Loucy (cell line): Measurements from ENCODE around the gene GGA1.
"Not testable (repeated sequence)": the region's sequence is repeated elsewhere in the genome, so short reads cannot be mapped to it uniquely, and the experiment has no call there.

Source experiments
- H2AFZ ChIP-seq: fragments of 200-600 bp; sonication (generic); 2 replicates; pipeline ENCODE4 v1.6.0; 2016; ENCODE audit warnings: antibody characterized with exemption, mild to moderate bottlenecking, low read length, moderate library complexity
- H3F3A ChIP-seq: fragments of 200-600 bp; 2 replicates; pipeline ENCODE4 v1.6.0; 2016; ENCODE audit warnings: antibody characterized with exemption, low read depth, mild to moderate bottlenecking
- H3K27me3 ChIP-seq: fragments of 200-600 bp; sonication (generic); 2 replicates; pipeline ENCODE4 v1.6.1; 2014; ENCODE audit warnings: low read length, mild to moderate bottlenecking; ENCODE audit not compliant: insufficient read depth, poor library complexity, severe bottlenecking
- H3K36me3 ChIP-seq: fragments of 200-600 bp; sonication (generic); 2 replicates; pipeline ENCODE4 v1.6.1; 2016; ENCODE audit warnings: low read length; ENCODE audit not compliant: insufficient read depth
- H3K4me1 ChIP-seq: fragments of 200-600 bp; sonication (generic); 2 replicates; pipeline ENCODE4 v1.5.1; 2014; ENCODE audit warnings: low read length, mild to moderate bottlenecking; ENCODE audit not compliant: insufficient read depth, poor library complexity, severe bottlenecking
- H3K4me2 ChIP-seq: fragments of 200-600 bp; sonication (generic); 2 replicates; pipeline ENCODE4 v1.6.0; 2014; ENCODE audit warnings: antibody characterized with exemption, low read length, low read depth, mild to moderate bottlenecking; ENCODE audit not compliant: poor library complexity, severe bottlenecking
- H3K4me3 ChIP-seq: fragments of 200-600 bp; sonication (generic); 2 replicates; pipeline ENCODE4 v1.5.1; 2014; ENCODE audit warnings: low read length, mild to moderate bottlenecking, mixed read lengths; ENCODE audit not compliant: poor library complexity, severe bottlenecking
- H3K79me2 ChIP-seq: fragments of 200-600 bp; sonication (generic); 2 replicates; pipeline ENCODE4 v1.6.1; 2014; ENCODE audit warnings: low read length; ENCODE audit not compliant: insufficient read depth
- H3K9ac ChIP-seq: fragments of 200-600 bp; sonication (generic); 2 replicates; pipeline ENCODE4 v1.6.0; 2014; ENCODE audit warnings: mild to moderate bottlenecking, low read depth, low read length, moderate library complexity; ENCODE audit not compliant: poor library complexity, severe bottlenecking
- H3K9me2 ChIP-seq: fragments of 200-600 bp; sonication (generic); replicated peaks from 2 replicates; pipeline ENCODE4 v1.6.1; 2016; ENCODE audit warnings: low read depth, low read length, mixed read lengths
- H3K9me3 ChIP-seq: fragments of 200-600 bp; sonication (generic); 2 replicates; pipeline ENCODE4 v1.6.1; 2014; ENCODE audit warnings: mild to moderate bottlenecking, antibody characterized with exemption, low read length, low read depth; ENCODE audit not compliant: insufficient read depth
- H4K20me1 ChIP-seq: fragments of 200-600 bp; sonication (generic); 2 replicates; pipeline ENCODE4 v1.6.0; 2014; ENCODE audit warnings: antibody characterized with exemption, low read length, mild to moderate bottlenecking; ENCODE audit not compliant: insufficient read depth, poor library complexity, severe bottlenecking
- EZH2phosphoT487 ChIP-seq: fragments of 200-600 bp; IDR thresholded peaks from 2 replicates; pipeline ENCODE4 v1.6.1; 2018; ENCODE audit warnings: antibody characterized with exemption, mild to moderate bottlenecking, moderate library complexity, borderline replicate concordance
- TF ChIP-seq, protein P1 (sequence below): fragments of 200-600 bp; sonication (generic); conservative IDR thresholded peaks from 2 replicates; pipeline ENCODE4 v1.5.1; 2014; ENCODE audit warnings: mild to moderate bottlenecking, antibody characterized with exemption, low read length

Gene GGA1

DNA sequence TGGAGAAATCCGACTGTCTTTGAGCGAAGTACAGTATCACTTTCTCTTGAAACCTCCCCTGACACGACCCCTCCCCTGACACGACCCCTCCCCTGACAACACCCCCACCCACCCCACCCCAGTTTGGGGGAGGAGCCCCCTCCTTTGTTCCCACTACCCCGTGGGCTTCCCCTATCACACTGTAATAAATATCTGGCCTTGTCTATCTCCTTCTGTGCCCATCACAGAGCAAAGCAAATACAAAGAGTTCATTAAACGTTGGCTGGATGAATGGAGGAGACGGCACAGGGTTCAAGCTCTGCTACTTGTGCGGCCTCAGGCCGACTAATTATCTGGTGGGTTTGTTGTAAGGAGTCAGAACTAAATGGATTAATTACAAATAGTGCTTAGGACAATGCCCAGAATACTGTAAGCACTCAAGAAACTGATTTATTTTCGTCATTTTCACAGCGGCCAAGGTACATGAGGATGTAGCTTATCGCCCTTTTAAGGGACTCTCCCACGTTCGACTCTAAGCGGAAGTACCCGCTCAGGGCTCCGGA, 628 bp upstream of the GGA1 start:
- Histone ChIP-seq H4K20me1 (peaks cover 17% of the 10 kb centered on the region), H3K9me2 (no peaks in the 10 kb centered on the region), H3K4me2 (peak overlapping the region; percentile 62), H3K27me3 (no peaks in the 10 kb centered on the region), H3K79me2 (peaks cover 33% of the 10 kb centered on the region), H3F3A (no peaks in the 10 kb centered on the region), H2AFZ (peak overlapping the region; percentile 87), H3K4me1 (peaks cover 31% of the 10 kb centered on the region), H3K9ac (peak overlapping the region; percentile 95), H3K36me3 (no peaks in the 10 kb centered on the region), H3K9me3 (no peaks in the 10 kb centered on the region), H3K4me3 (peak overlapping the region; percentile 94)
- TF ChIP-seq EZH2phosphoT487 = no peak
- TF ChIP-seq, protein P1, sequence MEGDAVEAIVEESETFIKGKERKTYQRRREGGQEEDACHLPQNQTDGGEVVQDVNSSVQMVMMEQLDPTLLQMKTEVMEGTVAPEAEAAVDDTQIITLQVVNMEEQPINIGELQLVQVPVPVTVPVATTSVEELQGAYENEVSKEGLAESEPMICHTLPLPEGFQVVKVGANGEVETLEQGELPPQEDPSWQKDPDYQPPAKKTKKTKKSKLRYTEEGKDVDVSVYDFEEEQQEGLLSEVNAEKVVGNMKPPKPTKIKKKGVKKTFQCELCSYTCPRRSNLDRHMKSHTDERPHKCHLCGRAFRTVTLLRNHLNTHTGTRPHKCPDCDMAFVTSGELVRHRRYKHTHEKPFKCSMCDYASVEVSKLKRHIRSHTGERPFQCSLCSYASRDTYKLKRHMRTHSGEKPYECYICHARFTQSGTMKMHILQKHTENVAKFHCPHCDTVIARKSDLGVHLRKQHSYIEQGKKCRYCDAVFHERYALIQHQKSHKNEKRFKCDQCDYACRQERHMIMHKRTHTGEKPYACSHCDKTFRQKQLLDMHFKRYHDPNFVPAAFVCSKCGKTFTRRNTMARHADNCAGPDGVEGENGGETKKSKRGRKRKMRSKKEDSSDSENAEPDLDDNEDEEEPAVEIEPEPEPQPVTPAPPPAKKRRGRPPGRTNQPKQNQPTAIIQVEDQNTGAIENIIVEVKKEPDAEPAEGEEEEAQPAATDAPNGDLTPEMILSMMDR = no peak

DNA sequence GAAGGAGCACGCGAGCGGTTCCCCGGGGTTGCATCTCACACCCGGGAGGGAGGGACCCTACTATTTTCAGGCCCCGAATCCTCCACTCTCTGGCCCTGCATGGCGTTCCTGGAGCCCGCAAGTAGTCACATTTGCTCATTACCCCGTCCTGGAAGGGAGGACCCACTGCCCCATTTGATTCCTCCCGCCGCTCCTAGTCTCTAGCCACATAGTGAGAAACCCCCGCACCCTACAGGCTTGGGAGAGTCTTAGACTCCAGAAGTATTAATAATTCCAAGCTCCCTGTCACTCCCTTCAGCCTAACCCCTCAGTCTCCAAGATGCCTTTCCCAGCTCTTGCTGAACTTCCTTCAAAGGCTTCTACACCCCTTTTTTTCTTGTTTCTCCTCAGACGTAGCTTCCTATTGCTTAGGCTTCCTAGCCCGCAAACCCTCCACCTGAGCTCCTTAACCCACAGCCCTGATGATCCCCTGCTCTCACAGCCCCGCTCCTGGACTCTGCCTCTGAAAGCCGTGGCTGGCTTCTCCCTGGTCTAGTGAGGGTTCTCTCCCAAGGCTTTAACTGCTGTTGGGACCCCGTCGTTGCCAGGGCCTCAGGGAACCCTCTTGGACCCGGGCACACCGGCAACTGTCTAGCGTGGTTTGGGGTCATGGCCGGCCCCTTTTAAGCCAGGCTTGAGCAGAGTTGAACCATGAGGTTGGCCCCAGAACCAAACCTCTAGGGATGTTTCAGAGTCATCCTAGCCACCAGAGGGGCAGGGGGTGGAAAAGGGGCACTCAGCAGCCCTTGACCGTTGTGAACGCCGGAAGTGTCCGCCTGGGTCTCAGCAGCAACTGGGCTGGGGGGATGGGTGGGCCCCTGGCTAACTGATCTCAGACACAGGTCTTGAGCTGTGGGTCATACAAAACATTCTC, 862 bp downstream of the GGA1 start:
- Histone ChIP-seq H3K9ac (peak overlapping the region; percentile 95), H3K9me3 (no peaks in the 10 kb centered on the region), H2AFZ (peak overlapping the region; percentile 53), H3K36me3 (peaks cover 4% of the 10 kb centered on the region; the same call in 1 of the 2 replicates), H3K27me3 (no peaks in the 10 kb centered on the region), H3K4me1 (peaks cover 31% of the 10 kb centered on the region), H3K4me3 (peak overlapping the region; percentile 94), H3K4me2 (peak overlapping the region; percentile 87), H3F3A (no peaks in the 10 kb centered on the region), H3K9me2 (no peaks in the 10 kb centered on the region), H4K20me1 (peaks cover 17% of the 10 kb centered on the region), H3K79me2 (peaks cover 35% of the 10 kb centered on the region)
- TF ChIP-seq, protein P1 = no peak
- TF ChIP-seq EZH2phosphoT487 = no peak

DNA sequence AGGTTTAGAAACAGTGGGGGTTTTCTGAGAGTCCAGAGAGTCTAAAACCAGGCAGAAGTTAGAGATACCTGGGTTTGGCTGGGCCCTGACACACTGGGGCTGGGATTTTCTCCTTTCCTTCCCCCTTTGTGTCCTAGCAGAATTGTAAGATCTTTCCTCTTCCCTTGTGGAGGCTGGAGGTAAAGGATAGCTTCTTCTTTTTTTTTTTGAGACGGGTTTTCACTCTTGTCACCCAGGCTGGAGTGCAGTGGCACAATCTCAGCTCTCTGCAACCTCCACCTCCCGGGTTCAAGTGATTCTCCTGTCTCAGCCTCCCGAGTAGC, 1.5 kb downstream of the GGA1 start:
- H3K36me3 ChIP-seq, H3K27me3 ChIP-seq, H3F3A ChIP-seq, H3K9me3 ChIP-seq, H2AFZ ChIP-seq, H3K9me2 ChIP-seq: not testable (repeated sequence)
- Histone ChIP-seq H3K9ac (peak overlapping the region; percentile 95), H3K4me1 (peaks cover 30% of the 10 kb centered on the region), H3K4me3 (peak overlapping the region; percentile 94), H3K4me2 (peak overlapping the region; percentile 87), H3K79me2 (peaks cover 35% of the 10 kb centered on the region), H4K20me1 (peaks cover 17% of the 10 kb centered on the region)
